ENCODE measurements around the gene PTCH2. TPM values are rescaled to one million over a fixed set of nuclear protein-coding genes. Genes with fewer than 3 reads are reported as not detected.
"Not testable (repeated sequence)": the region's sequence is repeated elsewhere in the genome, so short reads cannot be mapped to it uniquely, and the experiment has no call there.

The PTCH2 gene
- total RNA-seq, 1 experiment from 2014 or later: 0.83 TPM

GRCh38 chr1:44826375-44827196 is 16.5 kb downstream of the PTCH2 start:
- POLR2A ChIA-PET (ENCODE audit: unreplicated experiment): no interaction called here
- no peak for DNase-seq

DNA sequence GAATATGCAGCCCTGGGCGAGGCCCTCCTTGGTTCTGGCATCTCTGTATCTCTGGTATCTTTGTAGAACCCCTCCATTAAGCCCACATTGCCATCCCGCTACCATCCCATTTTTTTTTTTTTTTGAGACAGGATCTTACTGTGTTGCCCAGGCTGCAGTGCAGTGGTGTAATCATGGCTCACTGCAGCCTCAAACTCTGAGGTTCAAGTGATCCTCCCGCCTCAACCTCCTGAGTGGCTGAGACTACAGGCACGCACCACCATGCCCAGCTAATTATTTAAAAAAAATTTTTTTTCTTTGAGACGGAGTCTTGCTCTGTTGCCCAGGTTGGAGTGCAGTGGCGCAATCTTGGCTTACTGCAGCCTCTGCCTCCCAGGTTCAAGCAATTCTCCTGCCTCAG is 18.7 kb downstream of the PTCH2 start:
- H3K9me3 ChIP-seq (ENCODE audit: insufficient read depth, low read depth); BruUV-seq (replicated peaks); POLR2A ChIA-PET (ENCODE audit: unreplicated experiment): not testable (repeated sequence)

More at GRCh38 chr1:44826375-44827196, 16.5 kb downstream of the PTCH2 start:
- Histone ChIP-seq H3F3A (ENCODE audit: insufficient read depth, low read depth) (peaks cover 4% of the 10 kb centered on the region; the same call in 1 of the 2 replicates), H3K9me2 (ENCODE audit: insufficient read depth) (no peaks in the 10 kb centered on the region), H3K4me3 (no peak overlapping the region), H3K4me1 (replicated peaks; ENCODE audit: insufficient read depth) (no peaks in the 10 kb centered on the region), H3K79me2 (ENCODE audit: low read depth) (no peaks in the 10 kb centered on the region), H3K27me3 (ENCODE audit: insufficient read depth, low read depth) (no peaks in the 10 kb centered on the region), H3K9me3 (ENCODE audit: insufficient read depth, low read depth) (no peaks in the 10 kb centered on the region), H3K36me3 (ENCODE audit: low read depth) (no peaks in the 10 kb centered on the region), H2AFZ (no peak overlapping the region), H3K4me2 (no peak overlapping the region), H3K27ac (no peak overlapping the region), H4K20me1 (ENCODE audit: insufficient read depth) (no peaks in the 10 kb centered on the region)
- CTCF ChIA-PET: interaction anchor here (1.2 kb wide), 1 partner anchor 184 kb away, joined by 4 read pairs; the partner anchor contains the start of gene HECTD3
- TF ChIP-seq EZH2 (IDR thresholded peaks at IDR 0.05; ENCODE audit: low read depth): no peak
- no peak for TF ChIP-seq CTCF (conservative IDR thresholded peaks at IDR 0.05)
- intact Hi-C loops (cut with micrococcal nuclease; ENCODE audit: unreplicated experiment): no loop called here
- BruUV-seq (replicated peaks): no TSS peak

GRCh38 chr1:44822981-44823451 is 20.0 kb downstream of the PTCH2 start:
- Histone ChIP-seq H4K20me1 (ENCODE audit: insufficient read depth) (no peaks in the 10 kb centered on the region), H3K4me2 (no peak overlapping the region), H3K36me3 (ENCODE audit: low read depth) (no peaks in the 10 kb centered on the region), H3F3A (ENCODE audit: insufficient read depth, low read depth) (peaks cover 25% of the 10 kb centered on the region), H3K27me3 (ENCODE audit: insufficient read depth, low read depth) (no peaks in the 10 kb centered on the region), H3K4me1 (replicated peaks; ENCODE audit: insufficient read depth) (peaks cover 14% of the 10 kb centered on the region), H3K79me2 (ENCODE audit: low read depth) (no peaks in the 10 kb centered on the region), H3K27ac (no peak overlapping the region), H3K9me2 (ENCODE audit: insufficient read depth) (no peaks in the 10 kb centered on the region), H3K4me3 (no peak overlapping the region), H2AFZ (no peak overlapping the region), H3K9me3 (ENCODE audit: insufficient read depth, low read depth) (no peaks in the 10 kb centered on the region)
- CTCF ChIA-PET: interaction anchor here (1.1 kb wide), 1 partner anchor 30 kb away, joined by 3 read pairs; no protein-coding TSS in a partner anchor
- intact Hi-C loops (cut with micrococcal nuclease; ENCODE audit: unreplicated experiment): no loop called here
- TF ChIP-seq EZH2 (IDR thresholded peaks at IDR 0.05; ENCODE audit: low read depth) (no peak), CTCF (conservative IDR thresholded peaks at IDR 0.05) (no peak)
- POLR2A ChIA-PET (ENCODE audit: unreplicated experiment): no interaction called here
- BruUV-seq (replicated peaks): no TSS peak
- DNase-seq: no peak

More for the DNA sequence above, 18.7 kb downstream of the PTCH2 start:
- CTCF ChIA-PET; H3K4me2 ChIP-seq; H3K4me3 ChIP-seq; H3K4me1 ChIP-seq (replicated peaks; ENCODE audit: insufficient read depth); H3K27me3 ChIP-seq (ENCODE audit: insufficient read depth, low read depth); intact Hi-C loops (cut with micrococcal nuclease; ENCODE audit: unreplicated experiment); H2AFZ ChIP-seq; H3K27ac ChIP-seq; H3K9me2 ChIP-seq (ENCODE audit: insufficient read depth); DNase-seq; H4K20me1 ChIP-seq (ENCODE audit: insufficient read depth); H3K79me2 ChIP-seq (ENCODE audit: low read depth); H3K36me3 ChIP-seq (ENCODE audit: low read depth): not testable (repeated sequence)
- H3F3A ChIP-seq (ENCODE audit: insufficient read depth, low read depth): peaks cover 11% of the 10 kb centered on the region
